Panc1 (cell line): ENCODE results near the gene NEMP1. TPM values are rescaled to one million over a fixed set of nuclear protein-coding genes. Genes with fewer than 3 reads are reported as not detected.

Source experiments
- ATAC-seq: fragments of 200-7000 bp; cut with Tn5 transposase; 2 replicates; pipeline ENCODE4 v1.9.1; 2020; ENCODE audit warnings: mild to moderate bottlenecking, moderate library complexity
- BruUV-seq: library from RNA; stranded (reverse); fragments of 400-500 nt; replicated peaks from 2 replicates; lab custom pipeline; 2021; lab: Mats Ljungman, UMichigan
- CTCF ChIA-PET: fragments of 300-600 bp; sonication (Branson Sonifier 250); formaldehyde crosslinking; loops from one replicate; lab custom pipeline; 2022; ENCODE audit warnings: antibody characterized with exemption; lab: Charles Lee
- POLR2A ChIA-PET: fragments of 300-600 bp; sonication (Branson Sonifier 250); formaldehyde crosslinking; loops from one replicate; lab custom pipeline; 2022; ENCODE audit warnings: antibody characterized with exemption; lab: Charles Lee
- DNase-seq: peaks from one replicate; pipeline ENCODE4 v3.0.0-alpha.2; 2010; ENCODE audit warnings: low read depth, low spot score
- H3K27ac ChIP-seq: 2 replicates; pipeline ENCODE4 v1.5.1; 2011; ENCODE audit warnings: mild to moderate bottlenecking, low read length, inconsistent platforms
- H3K27me3 ChIP-seq: fragments of 200-500 bp; sonication (Bioruptor generic); 2 replicates; pipeline ENCODE4 v1.6.0; 2014; ENCODE audit warnings: low read length, inconsistent platforms; ENCODE audit not compliant: control insufficient read depth, insufficient read depth
- H3K36me3 ChIP-seq: fragments of 200-500 bp; sonication (Bioruptor generic); 2 replicates; pipeline ENCODE4 v1.5.1; 2014; ENCODE audit warnings: inconsistent platforms, mild to moderate bottlenecking, low read length, moderate library complexity; ENCODE audit not compliant: control insufficient read depth, insufficient read depth
- H3K4me1 ChIP-seq: 2 replicates; pipeline ENCODE4 v1.5.1; 2011; ENCODE audit warnings: inconsistent platforms, mild to moderate bottlenecking, low read length, moderate library complexity; ENCODE audit not compliant: control insufficient read depth, insufficient read depth
- H3K4me3 ChIP-seq, 2 experiments: 2 replicates each; pipeline ENCODE4 v1.5.1; 2011 to 2012; ENCODE audit warnings: low read depth in 2 of 2, low read length in 2 of 2, mild to moderate bottlenecking in 2 of 2, inconsistent platforms in 1 of 2, moderate library complexity in 1 of 2
- H3K9me3 ChIP-seq: fragments of 200-500 bp; sonication (Bioruptor generic); 2 replicates; pipeline ENCODE4 v1.5.1; 2014; ENCODE audit warnings: low read depth, mild to moderate bottlenecking, inconsistent platforms, low read length, moderate library complexity; ENCODE audit not compliant: control insufficient read depth, insufficient read depth
- CTCF ChIP-seq: fragments of 450-650 bp; IDR thresholded peaks from 2 replicates; pipeline ENCODE4 v1.5.1; 2017; ENCODE audit warnings: mild to moderate bottlenecking
- POLR2AphosphoS5 ChIP-seq: IDR thresholded peaks from 2 replicates; pipeline ENCODE4 v1.6.1; 2012; ENCODE audit warnings: mild to moderate bottlenecking, low read depth, low read length, moderate library complexity
- REST ChIP-seq, 2 experiments: IDR thresholded peaks; 2 replicates each; pipeline ENCODE4 v1.6.1; 2011 to 2012; ENCODE audit warnings: low read depth in 2 of 2, control low read depth in 1 of 2, low read length in 1 of 2, mild to moderate bottlenecking in 1 of 2, moderate library complexity in 1 of 2; ENCODE audit not compliant: insufficient read depth in 1 of 2
- SIN3A ChIP-seq: IDR thresholded peaks from 2 replicates; pipeline ENCODE4 v1.6.1; 2012; ENCODE audit warnings: low read depth, mild to moderate bottlenecking, low read length, moderate library complexity, borderline replicate concordance; ENCODE audit not compliant: insufficient read depth
- TCF7L2 ChIP-seq: IDR thresholded peaks from 2 replicates; pipeline ENCODE4 v1.6.1; 2011; ENCODE audit warnings: mild to moderate bottlenecking, low read depth, low read length, inconsistent platforms
- in situ Hi-C: cut with HindIII; loops from 2 replicates; pipeline ENCODE4 v1.10.0; 2016; ENCODE audit warnings: low sequenced_read_pairs, low pct_unique_long_range_greater_than_20kb
- intact Hi-C: fragments of 100-400 bp; cut with micrococcal nuclease; formaldehyde crosslinking; loops from one replicate; pipeline ENCODE4 v1.10.0; 2022; ENCODE audit not compliant: unreplicated experiment
- total RNA-seq: library from RNA; stranded (reverse); gene quantifications from one replicate; pipeline ENCODE4 v1.2.1, GENCODE V29; 2021; ENCODE audit not compliant: unreplicated experiment

The NEMP1 gene
- total RNA-seq, 1 experiment from 2014 or later: 46.9 TPM

- BruUV-seq: no TSS peak
- Histone ChIP-seq H3K4me3 (no peak overlapping the region), H3K9me3 (no peaks in the 10 kb centered on the region), H3K36me3 (no peaks in the 10 kb centered on the region), H3K27ac (no peak overlapping the region), H3K4me1 (peaks cover 3% of the 10 kb centered on the region; the same call in 1 of the 2 replicates), H3K27me3 (no peaks in the 10 kb centered on the region)
- intact Hi-C loops (no loop called here), in situ Hi-C loops (no loop called here)
- DNase-seq (no peak), ATAC-seq (no peak)
- POLR2A ChIA-PET: no interaction called here
- CTCF ChIA-PET: interaction anchor here (0.5 kb wide), 1 partner anchor 91 kb away, joined by 9 read pairs; no protein-coding TSS in a partner anchor
- no peak for TF ChIP-seq REST (IDR thresholded peaks at IDR 0.05; ENCODE audit: insufficient read depth in 1 of 2, low read depth in 2 of 2, low read length in 1 of 2)
- TF ChIP-seq TCF7L2: no peak
- no peak for TF ChIP-seq POLR2AphosphoS5
- TF ChIP-seq SIN3A: no peak
These were observed 18.4 kb upstream of the NEMP1 start for GRCh38 chr12:57096748-57097553.

GRCh38 chr12:57096099-57096572, 17.5 kb upstream of the NEMP1 start:
- ATAC-seq (no peak), DNase-seq (no peak)
- CTCF ChIA-PET: interaction anchor here (0.5 to 0.6 kb wide), 2 partner anchors 16 to 90 kb away, joined by 4 to 9 read pairs; no protein-coding TSS in a partner anchor
- peaks cover 2% of the 10 kb centered on the region; the same call in 1 of the 2 replicates for H3K4me1 ChIP-seq
- intact Hi-C loops: no loop called here
- H3K36me3 ChIP-seq: no peaks in the 10 kb centered on the region
- POLR2A ChIA-PET: no interaction called here
- no peaks in the 10 kb centered on the region for H3K27me3 ChIP-seq
- in situ Hi-C loops: no loop called here
- no peak overlapping the region for H3K4me3 ChIP-seq
- H3K9me3 ChIP-seq: no peaks in the 10 kb centered on the region
- TF ChIP-seq CTCF: no peak
- no peak for TF ChIP-seq REST (IDR thresholded peaks at IDR 0.05; ENCODE audit: insufficient read depth in 1 of 2, low read depth in 2 of 2, low read length in 1 of 2)
- TF ChIP-seq SIN3A: no peak
- no peak for TF ChIP-seq TCF7L2
- TF ChIP-seq POLR2AphosphoS5: no peak
- no peak overlapping the region for H3K27ac ChIP-seq
- TSS peak; percentile 81 for BruUV-seq
